CD4-positive, alpha-beta T cell treated with Interleukin-6 for 4 hours (primary cell): ENCODE results near the gene FAM237A.

Source experiments
- DNase-seq: peaks from one replicate; pipeline ENCODE4 v3.0.0-alpha.2; 2020; ENCODE audit warnings: mixed read lengths

The FAM237A gene

GRCh38 chr2:206692971-206693370 lies 50.7 kb downstream of the FAM237A start:
- no peak for DNase-seq

DNA sequence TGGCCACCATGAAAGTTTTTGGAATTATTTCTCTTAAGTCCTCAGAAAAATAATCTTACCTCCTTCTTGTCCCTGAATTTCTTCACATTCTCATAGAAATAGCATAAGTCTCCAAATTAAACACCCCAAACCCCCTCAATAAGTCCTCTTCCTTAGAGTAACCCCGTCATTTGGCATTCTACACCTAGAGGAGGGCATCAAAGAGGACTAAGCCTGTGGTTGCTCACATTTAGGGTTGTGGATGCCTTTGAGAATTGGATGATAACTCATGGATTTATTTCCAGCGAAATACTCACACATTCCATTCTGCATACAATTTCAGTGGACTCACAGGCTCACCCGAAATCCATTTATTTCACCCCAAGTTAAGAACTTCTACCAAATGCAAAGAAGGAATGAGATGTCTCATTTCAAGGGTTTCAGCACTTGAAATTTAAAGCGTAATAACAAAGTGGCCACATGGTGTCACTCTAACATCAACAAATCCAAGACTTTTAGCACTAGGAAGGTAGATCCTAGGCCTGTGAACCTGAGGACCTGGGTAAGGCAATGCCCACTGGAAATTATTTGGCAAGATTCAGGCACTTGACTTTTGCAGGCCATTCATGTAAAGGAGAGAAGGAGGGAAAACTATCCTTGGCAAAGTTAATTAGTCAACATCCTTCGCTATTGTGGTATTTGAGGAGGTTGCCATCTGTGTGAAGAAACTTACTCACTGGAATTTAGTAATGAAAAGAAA lies 51.3 kb downstream of the FAM237A start:
- peak; percentile 48 for DNase-seq

DNA sequence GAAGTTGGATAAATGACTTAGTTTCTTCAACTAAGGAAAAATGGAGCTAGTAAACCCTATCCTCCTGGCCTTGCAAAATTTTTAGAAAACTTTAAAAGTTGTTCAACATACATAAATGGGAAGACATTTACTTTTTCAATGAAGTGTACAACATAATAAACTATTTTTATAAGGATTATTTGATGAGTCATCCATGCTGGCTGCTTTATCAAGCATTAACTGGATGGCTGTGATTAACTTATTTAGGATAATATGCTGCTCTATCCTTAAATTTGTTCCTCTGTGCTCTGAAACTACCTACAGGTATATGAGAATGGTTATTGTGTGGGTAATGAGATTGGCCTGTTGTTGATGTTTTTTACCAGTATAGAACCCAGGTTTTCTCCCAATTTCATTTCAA lies 54.6 kb downstream of the FAM237A start:
- no peak for DNase-seq

DNA sequence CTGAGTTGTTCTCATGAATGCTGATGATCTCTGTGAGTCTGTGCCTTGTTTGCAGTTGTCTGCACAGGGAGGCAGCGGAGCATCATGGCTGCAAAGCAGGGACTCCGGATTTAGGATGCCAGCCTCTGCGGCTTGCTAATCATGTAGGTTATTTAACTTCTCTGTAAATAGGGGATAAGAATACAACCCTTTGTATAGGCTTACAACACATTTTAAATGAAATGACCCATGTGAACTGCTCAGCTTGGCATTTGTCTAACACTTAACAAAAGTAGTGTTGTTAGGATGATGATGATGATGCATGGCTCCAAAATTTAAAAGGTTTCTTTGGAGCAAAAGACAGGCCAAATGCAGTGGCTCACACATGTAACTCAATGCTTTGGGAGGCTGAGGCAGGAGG lies 56.5 kb downstream of the FAM237A start:
- no peak for DNase-seq
